ENCODE measurements around the gene SLC26A9.

DNA sequence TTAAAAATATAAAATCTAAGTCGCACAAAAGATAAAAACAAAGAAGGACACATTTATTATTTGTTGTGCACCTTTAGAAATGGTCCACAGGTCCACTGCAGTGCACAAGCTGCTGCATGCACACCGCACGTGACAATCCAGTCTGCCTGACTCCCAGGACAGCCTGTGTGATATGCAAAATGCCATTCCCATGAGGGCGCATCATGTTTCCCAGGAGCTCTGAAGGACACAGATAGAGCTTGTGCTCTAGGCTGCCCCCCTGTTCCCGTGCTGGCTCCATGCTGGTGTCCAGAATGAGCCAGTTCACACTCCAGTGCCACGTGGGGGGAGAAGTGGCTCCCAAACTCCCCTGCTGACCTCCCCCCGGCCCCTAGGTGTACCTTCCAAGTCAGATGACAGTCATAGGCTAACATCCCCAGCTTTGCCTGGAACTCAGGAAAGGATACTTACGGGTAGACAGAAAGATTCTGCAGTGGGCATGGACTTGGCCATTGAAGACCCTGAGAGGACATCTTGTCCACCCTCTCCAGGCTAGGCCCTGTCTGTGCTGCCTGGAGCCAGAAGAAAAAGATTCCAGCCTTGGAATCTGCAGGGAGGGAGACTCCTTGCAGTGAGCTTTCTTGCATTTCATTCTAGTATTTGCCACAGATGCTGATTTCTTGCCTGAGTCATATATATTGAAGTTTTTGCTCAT, 33.6 kb upstream of the SLC26A9 start:
- TF ChIP-seq, protein P1, sequence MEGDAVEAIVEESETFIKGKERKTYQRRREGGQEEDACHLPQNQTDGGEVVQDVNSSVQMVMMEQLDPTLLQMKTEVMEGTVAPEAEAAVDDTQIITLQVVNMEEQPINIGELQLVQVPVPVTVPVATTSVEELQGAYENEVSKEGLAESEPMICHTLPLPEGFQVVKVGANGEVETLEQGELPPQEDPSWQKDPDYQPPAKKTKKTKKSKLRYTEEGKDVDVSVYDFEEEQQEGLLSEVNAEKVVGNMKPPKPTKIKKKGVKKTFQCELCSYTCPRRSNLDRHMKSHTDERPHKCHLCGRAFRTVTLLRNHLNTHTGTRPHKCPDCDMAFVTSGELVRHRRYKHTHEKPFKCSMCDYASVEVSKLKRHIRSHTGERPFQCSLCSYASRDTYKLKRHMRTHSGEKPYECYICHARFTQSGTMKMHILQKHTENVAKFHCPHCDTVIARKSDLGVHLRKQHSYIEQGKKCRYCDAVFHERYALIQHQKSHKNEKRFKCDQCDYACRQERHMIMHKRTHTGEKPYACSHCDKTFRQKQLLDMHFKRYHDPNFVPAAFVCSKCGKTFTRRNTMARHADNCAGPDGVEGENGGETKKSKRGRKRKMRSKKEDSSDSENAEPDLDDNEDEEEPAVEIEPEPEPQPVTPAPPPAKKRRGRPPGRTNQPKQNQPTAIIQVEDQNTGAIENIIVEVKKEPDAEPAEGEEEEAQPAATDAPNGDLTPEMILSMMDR (conservative IDR thresholded peaks at IDR 0.05; ENCODE audit: low read depth, low read length): no peak
- no peak for TF ChIP-seq EZH2 (IDR thresholded peaks at IDR 0.05; ENCODE audit: low read length, unreplicated experiment)
